Cardiac fibroblast (primary cell): ENCODE results near the gene TNIP2.
A peak's percentile ranks its signal among the peaks of the same experiment; 100 is the strongest.
"Not testable (repeated sequence)": the region's sequence is repeated elsewhere in the genome, so short reads cannot be mapped to it uniquely, and the experiment has no call there.

ENCODE experiments used
- DNase-seq, 2 donors: peaks; one replicate each; pipeline versions ENCODE4 v3.0.0 to v3.0.0-alpha.2; 2010; ENCODE audit warnings: low read depth in 2 of 2
- H3K4me3 ChIP-seq, 2 donors: replicated peaks in 1 of 2; 1 replicate in 1 of 2; 2 replicates in 1 of 2; pipeline ENCODE4 v1.5.1; 2011; ENCODE audit warnings: low read depth in 2 of 2, low read length in 2 of 2, mild to moderate bottlenecking in 2 of 2, moderate library complexity in 1 of 2
- TF ChIP-seq, protein P1 (sequence below): IDR thresholded peaks from one replicate; pipeline ENCODE4 v1.5.1; 2011; ENCODE audit warnings: low read depth, mild to moderate bottlenecking, low read length, inconsistent platforms

The TNIP2 gene

GRCh38 chr4:2767046-2767704 is 11.0 kb upstream of the TNIP2 start:
- TF ChIP-seq, protein P1, sequence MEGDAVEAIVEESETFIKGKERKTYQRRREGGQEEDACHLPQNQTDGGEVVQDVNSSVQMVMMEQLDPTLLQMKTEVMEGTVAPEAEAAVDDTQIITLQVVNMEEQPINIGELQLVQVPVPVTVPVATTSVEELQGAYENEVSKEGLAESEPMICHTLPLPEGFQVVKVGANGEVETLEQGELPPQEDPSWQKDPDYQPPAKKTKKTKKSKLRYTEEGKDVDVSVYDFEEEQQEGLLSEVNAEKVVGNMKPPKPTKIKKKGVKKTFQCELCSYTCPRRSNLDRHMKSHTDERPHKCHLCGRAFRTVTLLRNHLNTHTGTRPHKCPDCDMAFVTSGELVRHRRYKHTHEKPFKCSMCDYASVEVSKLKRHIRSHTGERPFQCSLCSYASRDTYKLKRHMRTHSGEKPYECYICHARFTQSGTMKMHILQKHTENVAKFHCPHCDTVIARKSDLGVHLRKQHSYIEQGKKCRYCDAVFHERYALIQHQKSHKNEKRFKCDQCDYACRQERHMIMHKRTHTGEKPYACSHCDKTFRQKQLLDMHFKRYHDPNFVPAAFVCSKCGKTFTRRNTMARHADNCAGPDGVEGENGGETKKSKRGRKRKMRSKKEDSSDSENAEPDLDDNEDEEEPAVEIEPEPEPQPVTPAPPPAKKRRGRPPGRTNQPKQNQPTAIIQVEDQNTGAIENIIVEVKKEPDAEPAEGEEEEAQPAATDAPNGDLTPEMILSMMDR = no peak
- H3K4me3 ChIP-seq = no peak overlapping the region
- no peak for DNase-seq

- no peak for DNase-seq
- TF ChIP-seq, protein P1 = no peak
- no peak overlapping the region for H3K4me3 ChIP-seq
Observed at GRCh38 chr4:2765832-2766526, 9.8 kb upstream of the TNIP2 start.

DNA sequence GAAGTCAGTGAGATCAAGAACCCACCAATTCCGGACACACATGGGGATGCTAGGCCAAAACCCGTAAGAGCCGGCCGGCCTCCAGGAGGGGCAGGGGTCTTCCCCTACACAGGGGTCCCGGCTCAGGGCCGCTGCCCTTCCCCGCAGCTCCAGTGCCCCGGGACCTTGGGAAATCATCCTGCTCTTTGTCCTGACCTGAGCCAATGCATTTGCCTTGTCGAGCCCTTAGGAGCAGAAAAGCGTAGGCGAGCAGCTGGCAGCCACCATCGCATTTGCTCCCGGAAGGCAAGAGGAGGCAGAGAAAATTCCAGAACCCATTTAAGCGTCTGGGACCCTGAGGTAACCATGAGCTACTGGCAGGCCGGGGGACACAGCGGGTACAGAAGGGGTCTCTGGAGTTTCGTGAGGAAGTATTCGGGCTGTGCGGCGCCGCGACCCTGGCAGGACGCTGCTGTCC is 7.4 kb upstream of the TNIP2 start:
- TF ChIP-seq, protein P1 = no peak
- DNase-seq = peak in 1 of 2 donors; percentile 34
- peak overlapping the region; percentile 22 to 59 for H3K4me3 ChIP-seq

DNA sequence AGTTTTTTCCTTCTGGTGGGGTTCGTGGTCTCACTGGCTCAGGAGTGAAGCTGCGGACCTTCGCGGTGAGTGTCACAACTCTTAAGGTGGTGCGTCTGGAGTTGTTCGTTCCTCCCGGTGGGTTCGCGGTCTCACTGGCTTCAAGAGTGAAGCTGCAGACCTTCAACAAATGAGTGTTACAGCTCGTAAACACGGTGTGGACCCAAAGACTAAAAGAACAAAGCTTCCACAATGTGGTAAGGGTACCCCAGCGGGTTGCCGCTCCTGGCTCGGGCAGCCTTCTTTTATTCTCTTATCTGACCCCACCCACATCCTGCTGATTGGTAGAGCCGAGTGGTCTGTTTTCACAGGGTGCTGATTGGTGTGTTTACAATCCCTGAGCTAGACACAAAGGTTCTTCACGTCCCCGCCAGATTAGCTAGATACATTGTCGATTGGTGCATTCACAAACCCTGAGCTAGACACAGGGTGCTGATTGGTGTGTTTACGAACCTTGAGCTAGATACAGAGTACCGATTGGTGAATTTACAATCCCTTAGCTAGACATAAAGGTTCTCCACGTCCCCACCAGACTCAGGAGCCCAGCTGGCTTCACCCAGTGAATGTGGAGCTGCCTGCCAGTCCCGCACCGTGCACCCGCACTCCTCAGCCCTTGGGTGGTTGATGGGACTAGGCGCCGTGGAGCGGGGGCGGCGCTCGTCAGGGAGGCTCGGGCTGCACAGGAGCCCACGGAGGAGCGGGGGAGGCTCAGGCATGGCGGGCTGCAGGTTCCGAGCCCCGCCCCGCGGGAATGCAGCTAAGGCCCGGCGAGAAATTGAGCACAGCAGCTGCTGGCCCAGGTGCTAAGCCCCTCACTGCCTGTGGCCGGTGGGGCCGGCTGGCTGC is 6.6 kb upstream of the TNIP2 start:
- not testable (repeated sequence) for H3K4me3 ChIP-seq, DNase-seq

GRCh38 chr4:2762048-2762447 is 5.9 kb upstream of the TNIP2 start:
- TF ChIP-seq, protein P1 = no peak
- no peak overlapping the region for H3K4me3 ChIP-seq
- no peak for DNase-seq

DNA sequence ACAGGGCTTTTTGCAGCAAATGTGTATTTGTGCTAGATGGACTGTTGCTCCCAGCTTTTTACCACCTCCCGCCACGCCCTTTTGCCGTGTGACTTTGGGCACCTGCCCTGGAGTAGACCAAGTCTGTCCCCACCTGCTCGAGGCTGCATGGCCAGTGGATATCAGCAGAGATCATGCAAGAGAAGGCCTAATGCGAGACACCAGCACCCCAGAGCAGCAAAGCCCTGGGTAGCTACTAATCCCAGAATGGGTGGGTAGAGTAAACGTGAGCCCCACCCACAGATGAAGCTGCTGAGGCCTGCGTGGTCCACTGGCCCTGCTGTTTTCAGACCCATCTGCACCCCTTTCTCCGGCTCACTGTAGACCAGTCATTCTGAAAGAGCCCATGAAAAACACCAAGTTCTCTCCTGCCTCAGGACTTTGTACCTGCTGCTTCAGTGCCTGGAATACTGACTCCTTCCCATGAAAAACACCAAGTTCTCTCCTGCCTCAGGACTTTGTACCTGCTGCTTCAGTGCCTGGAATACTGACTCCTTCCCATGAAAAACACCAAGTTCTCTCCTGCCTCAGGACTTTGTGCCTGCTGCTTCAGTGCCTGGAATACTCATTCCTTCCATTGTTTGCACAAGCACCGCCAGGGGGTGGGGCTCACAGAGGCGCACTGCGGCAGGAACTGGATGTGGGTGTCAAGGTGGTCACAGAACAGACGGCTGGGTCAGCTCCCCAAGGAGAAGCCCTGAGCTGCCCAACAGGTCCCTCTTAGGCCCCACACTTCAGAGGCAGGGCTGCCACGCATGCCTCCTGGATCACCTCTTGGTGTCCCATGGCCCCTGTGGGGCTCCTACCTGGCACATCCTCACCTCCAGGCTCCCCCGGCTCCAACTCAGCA is 5.1 kb upstream of the TNIP2 start:
- no peak overlapping the region for H3K4me3 ChIP-seq
- TF ChIP-seq, protein P1 = peak; percentile 18
- DNase-seq = no peak
